Retinal pigment epithelial cell (primary cell): ENCODE data around the gene CLIP2.

Source experiments
- DNase-seq: peaks from one replicate; pipeline ENCODE4 v3.0.0-alpha.2; 2010; ENCODE audit warnings: low read depth
- H3K4me3 ChIP-seq: 2 replicates; pipeline ENCODE4 v1.5.1; 2011; ENCODE audit warnings: mild to moderate bottlenecking, low read length, control low read depth, moderate library complexity
- TF ChIP-seq, protein P1 (sequence below): conservative IDR thresholded peaks from 2 replicates; pipeline ENCODE4 v1.5.1; 2011; ENCODE audit warnings: low read depth, low read length, control low read depth, inconsistent platforms

CLIP2 gene

GRCh38 chr7:74272305-74273038 lies 16.7 kb upstream of the CLIP2 start:
- H3K4me3 ChIP-seq: no peak overlapping the region
- DNase-seq: peak; percentile 89
- TF ChIP-seq, protein P1, sequence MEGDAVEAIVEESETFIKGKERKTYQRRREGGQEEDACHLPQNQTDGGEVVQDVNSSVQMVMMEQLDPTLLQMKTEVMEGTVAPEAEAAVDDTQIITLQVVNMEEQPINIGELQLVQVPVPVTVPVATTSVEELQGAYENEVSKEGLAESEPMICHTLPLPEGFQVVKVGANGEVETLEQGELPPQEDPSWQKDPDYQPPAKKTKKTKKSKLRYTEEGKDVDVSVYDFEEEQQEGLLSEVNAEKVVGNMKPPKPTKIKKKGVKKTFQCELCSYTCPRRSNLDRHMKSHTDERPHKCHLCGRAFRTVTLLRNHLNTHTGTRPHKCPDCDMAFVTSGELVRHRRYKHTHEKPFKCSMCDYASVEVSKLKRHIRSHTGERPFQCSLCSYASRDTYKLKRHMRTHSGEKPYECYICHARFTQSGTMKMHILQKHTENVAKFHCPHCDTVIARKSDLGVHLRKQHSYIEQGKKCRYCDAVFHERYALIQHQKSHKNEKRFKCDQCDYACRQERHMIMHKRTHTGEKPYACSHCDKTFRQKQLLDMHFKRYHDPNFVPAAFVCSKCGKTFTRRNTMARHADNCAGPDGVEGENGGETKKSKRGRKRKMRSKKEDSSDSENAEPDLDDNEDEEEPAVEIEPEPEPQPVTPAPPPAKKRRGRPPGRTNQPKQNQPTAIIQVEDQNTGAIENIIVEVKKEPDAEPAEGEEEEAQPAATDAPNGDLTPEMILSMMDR: no peak

DNA sequence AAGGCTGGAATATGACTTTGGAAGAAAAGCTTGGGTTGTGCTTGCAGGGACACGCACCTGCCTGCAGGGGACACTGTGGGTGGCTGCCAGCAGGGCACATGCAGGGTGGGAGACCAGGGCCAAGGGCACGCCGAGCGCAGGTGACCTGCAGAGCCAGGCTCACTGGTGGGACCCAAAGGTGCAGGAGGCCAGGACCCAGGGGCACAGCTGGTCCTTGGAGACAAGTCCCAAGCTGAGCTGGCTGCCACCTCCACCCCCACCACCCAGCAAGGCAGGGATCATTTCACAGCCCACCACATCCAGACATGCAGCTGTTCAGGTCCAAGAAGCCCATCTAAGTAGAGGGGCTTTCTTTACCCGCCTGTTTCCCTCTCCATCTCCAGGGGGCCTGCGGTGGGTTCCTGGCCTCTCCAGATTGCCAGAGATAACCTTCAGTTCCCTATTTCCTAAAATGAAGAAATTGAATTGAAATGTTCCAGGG lies 13.8 kb upstream of the CLIP2 start:
- DNase-seq: no peak
- H3K4me3 ChIP-seq: no peak overlapping the region
- TF ChIP-seq, protein P1: peak; percentile 89

- TF ChIP-seq, protein P1: no peak
- H3K4me3 ChIP-seq: no peak overlapping the region
- no peak for DNase-seq
Observed at GRCh38 chr7:74277636-74278035, 11.6 kb upstream of the CLIP2 start.

DNA sequence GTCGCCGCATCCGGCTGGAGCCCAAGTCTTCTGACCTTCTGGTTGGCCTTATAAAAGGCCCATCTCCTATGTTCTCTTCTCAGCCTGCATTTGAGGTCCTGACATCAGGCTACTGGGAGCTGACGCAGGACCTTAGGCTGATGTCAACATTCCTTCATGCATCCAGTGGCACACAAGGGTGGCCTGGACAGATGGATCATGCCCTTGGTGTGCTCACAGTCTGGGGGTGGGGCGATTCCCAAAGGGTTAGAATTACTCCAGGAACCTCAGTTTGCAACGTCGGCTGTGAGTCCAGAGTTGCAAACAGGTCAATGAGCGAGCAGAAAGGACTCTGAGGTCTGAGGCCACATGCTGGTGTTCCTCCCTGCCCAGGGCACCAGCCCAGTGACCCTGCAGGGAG lies 8.2 kb upstream of the CLIP2 start:
- no peak overlapping the region for H3K4me3 ChIP-seq
- TF ChIP-seq, protein P1: no peak
- DNase-seq: no peak

GRCh38 chr7:74282748-74283459 lies 6.3 kb upstream of the CLIP2 start:
- DNase-seq: no peak
- TF ChIP-seq, protein P1: no peak
- H3K4me3 ChIP-seq: no peak overlapping the region

GRCh38 chr7:74283858-74284447 lies 5.3 kb upstream of the CLIP2 start:
- no peak for DNase-seq

More at GRCh38 chr7:74283858-74284447, 5.3 kb upstream of the CLIP2 start:
- TF ChIP-seq, protein P1: no peak
- H3K4me3 ChIP-seq: no peak overlapping the region
